Thyroid gland (tissue), 4 donors: ENCODE measurements around the gene PCDHGB6.

ENCODE experiments used
- CTCF ChIP-seq, 6 experiments: fragments of 200-600 bp in 3 of 6; fragments of 450-650 bp in 3 of 6; sonication (generic) in 3 of 6; IDR thresholded peaks; one replicate each; pipeline ENCODE4 v1.5.1; 2016 to 2019; ENCODE audit warnings: antibody characterized with exemption in 6 of 6, mild to moderate bottlenecking in 2 of 6, inconsistent platforms in 1 of 6, moderate library complexity in 1 of 6
- POLR2A ChIP-seq, 2 donors: fragments of 450-650 bp; IDR thresholded peaks; one replicate each; pipeline ENCODE4 v1.6.1; 2017; ENCODE audit warnings: antibody characterized with exemption in 2 of 2, mild to moderate bottlenecking in 2 of 2, moderate library complexity in 1 of 2

DNA sequence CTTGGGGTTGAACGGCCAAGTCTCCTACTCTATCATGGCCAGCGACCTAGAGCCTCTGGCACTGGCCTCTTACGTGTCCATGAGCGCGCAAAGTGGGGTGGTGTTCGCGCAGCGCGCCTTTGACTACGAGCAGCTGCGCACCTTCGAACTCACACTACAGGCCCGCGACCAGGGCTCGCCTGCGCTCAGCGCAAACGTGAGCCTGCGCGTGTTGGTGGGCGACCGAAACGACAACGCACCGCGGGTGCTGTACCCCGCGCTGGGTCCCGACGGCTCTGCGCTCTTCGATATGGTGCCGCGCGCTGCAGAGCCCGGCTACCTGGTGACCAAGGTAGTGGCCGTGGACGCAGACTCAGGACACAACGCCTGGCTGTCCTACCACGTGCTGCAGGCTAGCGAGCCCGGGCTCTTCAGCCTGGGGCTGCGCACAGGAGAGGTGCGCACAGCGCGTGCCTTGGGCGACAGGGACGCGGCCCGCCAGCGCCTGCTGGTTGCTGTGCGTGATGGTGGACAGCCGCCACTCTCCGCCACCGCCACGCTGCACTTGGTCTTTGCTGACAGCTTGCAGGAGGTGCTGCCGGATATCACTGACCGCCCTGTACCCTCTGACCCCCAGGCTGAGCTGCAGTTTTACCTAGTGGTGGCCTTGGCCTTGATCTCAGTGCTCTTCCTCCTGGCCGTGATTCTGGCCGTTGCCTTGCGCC lies 8.1 kb upstream of the PCDHGB6 start:
- no peak for TF ChIP-seq CTCF (IDR thresholded peaks at IDR 0.05)
- TF ChIP-seq POLR2A (IDR thresholded peaks at IDR 0.05): no peak
